CD14-positive monocyte (primary cell): ENCODE results near the gene OXTR. TPM values are rescaled to one million over a fixed set of nuclear protein-coding genes. Genes with fewer than 3 reads are reported as not detected.

Experiments used
- DNase-seq, 3 donors: peaks; one replicate each; pipeline ENCODE4 v3.0.0-alpha.2; 2011 to 2022
- H2AFZ ChIP-seq: 2 replicates; pipeline ENCODE4 v1.6.0; 2012; ENCODE audit warnings: mild to moderate bottlenecking, low read depth, low read length, inconsistent platforms; ENCODE audit not compliant: insufficient read depth, poor library complexity, severe bottlenecking
- H3K27ac ChIP-seq, 2 donors: 1 replicate in 1 of 2; 2 replicates in 1 of 2; pipeline ENCODE4 v1.5.1; 2012 to 2013; ENCODE audit warnings: low read length in 2 of 2, control low read depth in 1 of 2, inconsistent platforms in 1 of 2, low read depth in 1 of 2, mild to moderate bottlenecking in 1 of 2
- H3K27me3 ChIP-seq, 2 donors: one replicate each; pipeline versions ENCODE4 v1.6.0 to v1.6.1; 2011 to 2013; ENCODE audit warnings: low read length in 2 of 2; ENCODE audit not compliant: control insufficient read depth in 2 of 2, insufficient read depth in 2 of 2
- H3K36me3 ChIP-seq, 2 donors: replicated peaks in 1 of 2; 1 replicate in 1 of 2; 2 replicates in 1 of 2; pipeline versions ENCODE4 v1.5.1 to v1.6.1; 2012 to 2013; ENCODE audit warnings: low read length in 2 of 2, control low read depth in 1 of 2, inconsistent platforms in 1 of 2, mild to moderate bottlenecking in 1 of 2; ENCODE audit not compliant: insufficient read depth in 2 of 2, control insufficient read depth in 1 of 2
- H3K4me1 ChIP-seq, 2 donors: 1 replicate in 1 of 2; 2 replicates in 1 of 2; pipeline versions ENCODE4 v1.5.1 to v1.6.1; 2012 to 2013; ENCODE audit warnings: low read length in 2 of 2, control low read depth in 1 of 2, inconsistent platforms in 1 of 2, mild to moderate bottlenecking in 1 of 2, moderate library complexity in 1 of 2; ENCODE audit not compliant: insufficient read depth in 2 of 2, control insufficient read depth in 1 of 2
- H3K4me2 ChIP-seq: replicated peaks from 2 replicates; pipeline ENCODE3; 2012; ENCODE audit warnings: low read length, moderate library complexity, mild to moderate bottlenecking; ENCODE audit not compliant: poor library complexity, severe bottlenecking; ENCODE audit errors: extremely low read depth
- H3K4me3 ChIP-seq, 3 experiments: fragments of 200-600 bp in 1 of 3; sonication (generic) in 1 of 3; replicated peaks in 1 of 3; 1 replicate in 2 of 3; 2 replicates in 1 of 3; pipeline ENCODE4 v1.5.1; 2011 to 2013; ENCODE audit warnings: low read length in 3 of 3, mild to moderate bottlenecking in 3 of 3, control low read depth in 2 of 3, low read depth in 2 of 3, inconsistent platforms in 1 of 3, moderate library complexity in 1 of 3
- H3K79me2 ChIP-seq: 2 replicates; pipeline ENCODE4 v1.6.0; 2012; ENCODE audit warnings: mild to moderate bottlenecking, control low read depth, inconsistent platforms, low read length, moderate library complexity; ENCODE audit not compliant: insufficient read depth
- H3K9ac ChIP-seq: 2 replicates; pipeline ENCODE4 v1.6.0; 2017; ENCODE audit warnings: low read length, mild to moderate bottlenecking; ENCODE audit not compliant: insufficient read depth, poor library complexity, severe bottlenecking
- H3K9me3 ChIP-seq, 2 donors: replicated peaks in 1 of 2; 1 replicate in 1 of 2; 2 replicates in 1 of 2; pipeline versions ENCODE4 v1.5.1 to v1.6.1; 2012 to 2013; ENCODE audit warnings: low read length in 2 of 2, control low read depth in 1 of 2; ENCODE audit not compliant: control insufficient read depth in 1 of 2, insufficient read depth in 1 of 2
- H4K20me1 ChIP-seq: 2 replicates; pipeline ENCODE4 v1.6.0; 2012; ENCODE audit warnings: mild to moderate bottlenecking, low read length, control low read depth, moderate library complexity; ENCODE audit not compliant: insufficient read depth
- H3K27ac Mint-ChIP-seq, 7 donors: one replicate each; pipeline ENCODE4 v1.8.0; 2020; ENCODE audit warnings: mild to moderate bottlenecking in 7 of 7, mixed read lengths in 7 of 7, moderate library complexity in 6 of 7, inconsistent platforms in 2 of 7
- H3K27me3 Mint-ChIP-seq, 3 donors: one replicate each; pipeline ENCODE4 v1.8.0; 2021 to 2022; ENCODE audit warnings: low read depth in 3 of 3, mild to moderate bottlenecking in 3 of 3, mixed read lengths in 3 of 3, moderate library complexity in 3 of 3, inconsistent platforms in 1 of 3
- H3K36me3 Mint-ChIP-seq, 2 donors: one replicate each; pipeline ENCODE4 v1.8.0; 2020; ENCODE audit warnings: mixed read lengths in 2 of 2, inconsistent platforms in 1 of 2, mild to moderate bottlenecking in 1 of 2
- H3K4me1 Mint-ChIP-seq: one replicate; pipeline ENCODE4 v1.8.0; 2020; ENCODE audit warnings: mild to moderate bottlenecking, mixed read lengths
- H3K4me3 Mint-ChIP-seq, 2 donors: one replicate each; pipeline ENCODE4 v1.8.0; 2020; ENCODE audit warnings: mild to moderate bottlenecking in 2 of 2, mixed read lengths in 2 of 2, moderate library complexity in 1 of 2
- H3K9me3 Mint-ChIP-seq, 7 donors: one replicate each; pipeline ENCODE4 v1.8.0; 2020 to 2022; ENCODE audit warnings: mixed read lengths in 7 of 7, mild to moderate bottlenecking in 6 of 7, moderate library complexity in 6 of 7, inconsistent platforms in 2 of 7
- CTCF ChIP-seq: fragments of 200-600 bp; IDR thresholded peaks from one replicate; pipeline ENCODE4 v1.8.0; 2022; ENCODE audit warnings: antibody characterized with exemption, mild to moderate bottlenecking
- WGBS: methylation state at CpG from one replicate; pipeline ENCODE4 v1.1.5; 2013; ENCODE audit warnings: missing lambda C conversion rate; ENCODE audit not compliant: insufficient coverage; 5-methylcytosine and 5-hydroxymethylcytosine counted together
- intact Hi-C, 2 donors: fragments of 100-400 bp; cut with micrococcal nuclease; formaldehyde crosslinking; loops; one replicate each; pipeline versions ENCODE4 v1.15.0 to v1.15.1; 2023
- polyA plus RNA-seq, 3 donors: library from polyadenylated mRNA; depleted of rRNA in 1 of 3; unstranded in 2 of 3; stranded (reverse) in 1 of 3; fragments of 300-500 nt in 2 of 3; fragments of >200 nt in 1 of 3; fragmentation: Illumina TruSeq in 2 of 3; gene quantifications; 1 replicate in 2 of 3; 2 replicates in 1 of 3; pipeline ENCODE4 v1.2.3, GENCODE V29; 2012 to 2021

The OXTR gene
- polyA plus RNA-seq, 3 donors = 0.03 to 0.07 TPM; not detected in 1

- Histone ChIP-seq H3K36me3 (no peaks in the 10 kb centered on the region), H3K27me3 (peaks cover 25 to 45% of the 10 kb centered on the region in 2 donors), H3K4me3 (peak overlapping the region in 1 of 3 experiments; percentile 24), H3K9me3 (no peaks in the 10 kb centered on the region), H4K20me1 (no peaks in the 10 kb centered on the region), H3K9ac (no peak overlapping the region), H3K79me2 (no peaks in the 10 kb centered on the region), H3K4me1 (peaks cover 9% of the 10 kb centered on the region in 2 donors), H3K27ac (no peak overlapping the region), H3K4me2 (no peak overlapping the region), H2AFZ (no peak overlapping the region)
- intact Hi-C loops = no loop called here
- Mint-ChIP-seq H3K27me3 (peaks cover 41 to 56% (median 50%) of the 10 kb centered on the region in 3 donors), H3K27ac (no peak overlapping the region), H3K4me1 (peaks cover 13% of the 10 kb centered on the region), H3K4me3 (peak overlapping the region in 1 of 2 donors; percentile 86), H3K36me3 (no peaks in the 10 kb centered on the region), H3K9me3 (peaks cover 0 to 8% (median 4%) of the 10 kb centered on the region in 7 donors)
- DNase-seq = no peak
- no peak for TF ChIP-seq CTCF
- WGBS = 4% methylated on average over 30 of the region's 36 CpGs
Measured at GRCh38 chr3:8768364-8769087, 887 bp downstream of the OXTR start.

- no peak overlapping the region for H3K4me2 ChIP-seq
- no peaks in the 10 kb centered on the region for H3K79me2 ChIP-seq
- no peak for DNase-seq
- no peak overlapping the region for H2AFZ ChIP-seq
- H3K9me3 ChIP-seq = no peaks in the 10 kb centered on the region
- H3K4me1 ChIP-seq = peaks cover 9% of the 10 kb centered on the region in 2 donors
- no peak overlapping the region for H3K9ac ChIP-seq
- no peaks in the 10 kb centered on the region for H3K36me3 ChIP-seq
- Mint-ChIP-seq H3K36me3 (no peaks in the 10 kb centered on the region), H3K27ac (peak overlapping the region in 1 of 7 donors; percentile 43), H3K27me3 (peaks cover 41 to 57% (median 50%) of the 10 kb centered on the region in 3 donors), H3K4me3 (peak overlapping the region in 1 of 2 donors; percentile 86), H3K9me3 (peaks cover 0 to 8% (median 4%) of the 10 kb centered on the region in 7 donors), H3K4me1 (peaks cover 13% of the 10 kb centered on the region)
- H4K20me1 ChIP-seq = no peaks in the 10 kb centered on the region
- no peak for TF ChIP-seq CTCF
- H3K27me3 ChIP-seq = peaks cover 25 to 45% of the 10 kb centered on the region in 2 donors
- no peak overlapping the region for H3K27ac ChIP-seq
- intact Hi-C loops = no loop called here
- 4% methylated on average over 74 of the region's 74 CpGs for WGBS
- H3K4me3 ChIP-seq = no peak overlapping the region
Measured at GRCh38 chr3:8767667-8768363, 1.6 kb downstream of the OXTR start.
